ENCODE results near the gene C17orf113. TPM values are rescaled to one million over a fixed set of nuclear protein-coding genes. Genes with fewer than 3 reads are reported as not detected.

Gene C17orf113
- total and polyA plus RNA-seq, 2 of the 13 experiments (the other 11 are each of a cell fraction or from before 2014, with no cell fraction given): 0.87 to 1.1 TPM

DNA sequence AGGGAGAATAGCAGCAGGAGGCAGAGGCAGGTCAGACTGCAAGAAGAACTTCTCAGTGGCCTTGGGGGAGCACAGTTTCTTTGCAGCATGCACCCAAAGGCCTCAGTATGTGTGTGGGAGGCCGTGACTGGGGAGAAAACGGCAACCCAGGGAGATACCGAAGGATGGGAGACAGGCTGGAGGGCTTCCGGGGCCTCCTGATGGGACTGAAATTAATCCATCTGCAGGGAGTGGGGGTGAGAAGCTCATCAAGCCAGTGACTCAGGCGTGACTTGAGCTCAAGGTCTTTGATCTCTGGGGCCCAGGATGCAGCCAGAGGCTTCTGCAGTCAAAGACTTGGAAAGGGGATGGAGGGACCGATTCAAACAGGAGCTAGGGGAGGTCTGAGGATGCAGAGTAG, 5.1 kb upstream of the C17orf113 start:
- ChIA-PET POLR2A (interaction anchor here (0.9 to 1.6 kb wide), 3 partner anchors 25 to 89 kb away, joined by 3 to 4 read pairs (median 4); partner anchors contain the start of genes CNP and DHX58), CTCF (ENCODE audit: low intra/inter-chr PET ratio, low total read pairs) (no interaction called here)
- Histone ChIP-seq H3K36me3 (replicated peaks in 1 of 2; ENCODE audit: control insufficient read depth in 1 of 2, insufficient read depth in 2 of 2, low read length in 2 of 2) (no peaks in the 10 kb centered on the region), H2AFZ (ENCODE audit: low read length) (no peak overlapping the region), H3K79me2 (ENCODE audit: insufficient read depth, low read length) (no peaks in the 10 kb centered on the region), H3K4me2 (ENCODE audit: low read depth, low read length) (no peak overlapping the region), H3K4me3 (replicated peaks in 1 of 3; ENCODE audit: insufficient read depth in 1 of 3, low read depth in 2 of 3, low read length in 3 of 3) (no peak overlapping the region), H3K27ac (ENCODE audit: extremely low read length, insufficient read depth, low read length) (no peak overlapping the region), H3K4me1 (ENCODE audit: insufficient read depth, low read length) (peaks cover 43% of the 10 kb centered on the region), H3K9me3 (ENCODE audit: low read length) (no peaks in the 10 kb centered on the region), H3K27me3 (ENCODE audit: control insufficient read depth in 1 of 2, insufficient read depth in 2 of 2, low read length in 2 of 2) (no peaks in the 10 kb centered on the region; a peak in 1 of 5 replicates), H3K9ac (ENCODE audit: insufficient read depth, low read depth, low read length) (no peak overlapping the region), H4K20me1 (ENCODE audit: insufficient read depth, low read length) (no peaks in the 10 kb centered on the region)
- ATAC-seq (no peak; the same call in 1 of the 3 replicates), DNase-seq (ENCODE audit: low spot score) (no peak), FAIRE-seq (no peak)
- no TSS peak for BruUV-seq (replicated peaks)
- 11% methylated on average over 6 of the region's 6 CpGs for WGBS (ENCODE audit: low lambda C conversion rate)
- TF ChIP-seq BHLHE40 (IDR thresholded peaks at IDR 0.05; ENCODE audit: low read length): peak; percentile 42; the same call in 1 of the 2 replicates
- TF ChIP-seq SRSF1 (optimal IDR thresholded peaks at IDR 0.05; ENCODE audit: low read depth, low read length): no peak
- no peak for TF ChIP-seq FOXM1 (CRISPR knock-in tag; IDR thresholded peaks at IDR 0.05)
- TF ChIP-seq MIXL1 (CRISPR knock-in tag; IDR thresholded peaks at IDR 0.05): no peak
- TF ChIP-seq, protein P1, sequence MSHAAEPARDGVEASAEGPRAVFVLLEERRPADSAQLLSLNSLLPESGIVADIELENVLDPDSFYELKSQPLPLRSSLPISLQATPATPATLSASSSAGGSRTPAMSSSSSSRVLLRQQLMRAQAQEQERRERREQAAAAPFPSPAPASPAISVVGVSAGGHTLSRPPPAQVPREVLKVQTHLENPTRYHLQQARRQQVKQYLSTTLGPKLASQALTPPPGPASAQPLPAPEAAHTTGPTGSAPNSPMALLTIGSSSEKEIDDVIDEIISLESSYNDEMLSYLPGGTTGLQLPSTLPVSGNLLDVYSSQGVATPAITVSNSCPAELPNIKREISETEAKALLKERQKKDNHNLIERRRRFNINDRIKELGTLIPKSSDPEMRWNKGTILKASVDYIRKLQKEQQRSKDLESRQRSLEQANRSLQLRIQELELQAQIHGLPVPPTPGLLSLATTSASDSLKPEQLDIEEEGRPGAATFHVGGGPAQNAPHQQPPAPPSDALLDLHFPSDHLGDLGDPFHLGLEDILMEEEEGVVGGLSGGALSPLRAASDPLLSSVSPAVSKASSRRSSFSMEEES (CRISPR knock-in tag; IDR thresholded peaks at IDR 0.05): no peak
- TF ChIP-seq ZNF547 (CRISPR knock-in tag; IDR thresholded peaks at IDR 0.05): 0 out of 2 replicates have a peak, but pooled peaks have one; percentile 32
- no peak for TF ChIP-seq ZBTB40 (IDR thresholded peaks at IDR 0.05)
- TF ChIP-seq ZBTB40 (CRISPR knock-in tag; IDR thresholded peaks at IDR 0.05): no peak
- no peak for TF ChIP-seq ZNF205 (CRISPR knock-in tag; IDR thresholded peaks at IDR 0.05)
- TF ChIP-seq FOSL2 (CRISPR knock-in tag; IDR thresholded peaks at IDR 0.05): peak; percentile 44
- TF ChIP-seq SOX5 (CRISPR knock-in tag; IDR thresholded peaks at IDR 0.05; ENCODE audit: borderline replicate concordance): no peak
- TF ChIP-seq NAIF1 (CRISPR knock-in tag; IDR thresholded peaks at IDR 0.05; ENCODE audit: borderline replicate concordance): no peak
- TF ChIP-seq HDAC2 (CRISPR knock-in tag; IDR thresholded peaks at IDR 0.05): no peak
- 0 out of 2 replicates have a peak, but pooled peaks have one; percentile 36 for TF ChIP-seq ZNF598 (CRISPR knock-in tag; IDR thresholded peaks at IDR 0.05; ENCODE audit: borderline replicate concordance)
- intact Hi-C loops (cut with micrococcal nuclease; ENCODE audit: unreplicated experiment): no loop called here
- in situ Hi-C loops (cut with HindIII; ENCODE audit: extremely low pct_ligation_motif_present, low pct_unique_long_range_greater_than_20kb): no loop called here

Measured in HepG2 (cell line).